Endothelial cell of umbilical vein (primary cell): Measurements from ENCODE around the gene OR51A2. TPM values are rescaled to one million over a fixed set of nuclear protein-coding genes. Genes with fewer than 3 reads are reported as not detected.

Experiments used
- BruUV-seq: library from RNA; stranded (reverse); fragments of 400-500 nt; replicated peaks from 2 replicates; lab custom pipeline; 2021; lab: Mats Ljungman, UMichigan
- CTCF ChIA-PET: fragments of 300-600, 350-600 bp; sonication (Branson Sonifier 250); formaldehyde crosslinking; loops from one replicate; lab custom pipeline; 2021; ENCODE audit warnings: antibody characterized with exemption, inconsistent platforms; lab: Charles Lee
- POLR2A ChIA-PET: fragments of 300-600, 350-600 bp; sonication (Branson Sonifier 250); formaldehyde crosslinking; loops from one replicate; lab custom pipeline; 2021; ENCODE audit warnings: antibody characterized with exemption, inconsistent platforms; lab: Charles Lee
- DNase-seq: peaks from one replicate; pipeline ENCODE4 v3.0.0-alpha.2; 2011; ENCODE audit warnings: low read depth, low spot score
- FAIRE-seq: peaks from 2 replicates; lab custom pipeline; 2011; peaks lifted over from hg19 to GRCh38; lab: Jason Lieb, UNC
- H2AFZ ChIP-seq: 2 replicates; pipeline ENCODE4 v1.6.0; 2012; ENCODE audit warnings: low read depth, low read length, control low read depth, inconsistent platforms
- H3K27ac ChIP-seq: 2 replicates; pipeline ENCODE4 v1.5.1; 2011; ENCODE audit warnings: low read depth, mild to moderate bottlenecking, control low read depth, low read length, moderate library complexity; ENCODE audit not compliant: insufficient read depth
- H3K27me3 ChIP-seq, 2 experiments: 2 replicates each; pipeline versions ENCODE4 v1.6.0 to v1.6.1; 2011; ENCODE audit warnings: low read length in 2 of 2, mixed read lengths in 1 of 2; ENCODE audit not compliant: control insufficient read depth in 2 of 2, insufficient read depth in 2 of 2
- H3K36me3 ChIP-seq, 2 experiments: 2 replicates in 1 of 2; 3 replicates in 1 of 2; pipeline ENCODE4 v1.5.1; 2011; ENCODE audit warnings: low read length in 2 of 2, mild to moderate bottlenecking in 1 of 2, moderate library complexity in 1 of 2; ENCODE audit not compliant: control insufficient read depth in 2 of 2, insufficient read depth in 2 of 2; ENCODE audit errors: extremely low read depth in 1 of 2
- H3K4me1 ChIP-seq: 3 replicates; pipeline ENCODE4 v1.5.1; 2011; ENCODE audit warnings: mild to moderate bottlenecking, low read length; ENCODE audit not compliant: control insufficient read depth, insufficient read depth; ENCODE audit errors: extremely low read depth
- H3K4me2 ChIP-seq: 2 replicates; pipeline ENCODE4 v1.6.1; 2011; ENCODE audit warnings: low read length, control low read depth, mixed read lengths; ENCODE audit not compliant: insufficient read depth
- H3K4me3 ChIP-seq, 3 experiments: fragments of 200-600 bp in 1 of 3; sonication (generic), shearing (Covaris generic) in 1 of 3; replicated peaks in 1 of 3; 2 replicates each; pipeline ENCODE4 v1.5.1; 2011 to 2016; ENCODE audit warnings: control low read depth in 3 of 3, low read length in 3 of 3, mild to moderate bottlenecking in 2 of 3, inconsistent platforms in 1 of 3, low read depth in 1 of 3, moderate library complexity in 1 of 3; ENCODE audit not compliant: insufficient read depth in 1 of 3
- H3K79me2 ChIP-seq: 2 replicates; pipeline ENCODE4 v1.6.0; 2012; ENCODE audit warnings: low read length, inconsistent platforms; ENCODE audit not compliant: control insufficient read depth, insufficient read depth
- H3K9ac ChIP-seq: replicated peaks from 2 replicates; pipeline ENCODE3; 2011; ENCODE audit warnings: low read length, control low read depth; ENCODE audit not compliant: insufficient read depth; ENCODE audit errors: extremely low read depth
- H3K9me1 ChIP-seq: replicated peaks from 3 replicates; pipeline ENCODE4 v1.6.0; 2011; ENCODE audit warnings: mild to moderate bottlenecking, low read length; ENCODE audit not compliant: control insufficient read depth, insufficient read depth; ENCODE audit errors: extremely low read depth
- H3K9me3 ChIP-seq: replicated peaks from 2 replicates; pipeline ENCODE4 v1.5.1; 2012; ENCODE audit warnings: low read length, inconsistent platforms; ENCODE audit not compliant: control insufficient read depth, insufficient read depth
- H4K20me1 ChIP-seq: replicated peaks from 2 replicates; pipeline ENCODE3; 2011; ENCODE audit warnings: mild to moderate bottlenecking, low read length; ENCODE audit not compliant: control insufficient read depth, insufficient read depth; ENCODE audit errors: extremely low read depth
- EZH2 ChIP-seq: IDR thresholded peaks from 2 replicates; pipeline ENCODE4 v1.6.1; 2012; ENCODE audit warnings: borderline replicate concordance, low read depth, mild to moderate bottlenecking, moderate library complexity, low read length, inconsistent platforms; ENCODE audit not compliant: severe bottlenecking
- FOS ChIP-seq: IDR thresholded peaks from 2 replicates; pipeline ENCODE4 v1.6.1; 2011; ENCODE audit warnings: mild to moderate bottlenecking, low read length, moderate library complexity, borderline replicate concordance; ENCODE audit not compliant: insufficient read depth
- GATA2 ChIP-seq: IDR thresholded peaks from 2 replicates; pipeline ENCODE4 v1.7.0; 2011; ENCODE audit warnings: low read depth, mild to moderate bottlenecking, moderate library complexity, mixed read lengths, low read length; ENCODE audit not compliant: insufficient read length, insufficient read depth
- JUN ChIP-seq: IDR thresholded peaks from 2 replicates; pipeline ENCODE4 v1.6.1; 2011; ENCODE audit warnings: borderline replicate concordance, low read depth; ENCODE audit not compliant: insufficient read length, insufficient read depth
- MYC ChIP-seq: IDR thresholded peaks from one replicate; pipeline ENCODE4 v1.6.1; 2011; ENCODE audit warnings: mild to moderate bottlenecking, low read depth, low read length
- POLR2A ChIP-seq: IDR thresholded peaks from 2 replicates; pipeline ENCODE4 v1.6.1; 2012; ENCODE audit warnings: low read depth, mild to moderate bottlenecking, control low read depth, low read length
- POLR2AphosphoS5 ChIP-seq: IDR thresholded peaks from 2 replicates; pipeline ENCODE4 v1.6.1; 2012; ENCODE audit warnings: low read depth, mild to moderate bottlenecking, control low read depth, low read length, moderate library complexity; ENCODE audit not compliant: insufficient read depth
- dilution Hi-C: fragments of 300-500 bp; cut with MboI; formaldehyde crosslinking; loops from one replicate; pipeline ENCODE4 v1.15.0; 2019; ENCODE audit warnings: low sequenced_read_pairs; ENCODE audit not compliant: extremely low pct_ligation_motif_present
- intact Hi-C: fragments of 100-400 bp; cut with micrococcal nuclease; formaldehyde crosslinking; loops from one replicate; pipeline ENCODE4 v1.10.0; 2022
- polyA plus RNA-seq, 4 experiments: library from polyadenylated mRNA; depleted of rRNA in 3 of 4; stranded (reverse) in 3 of 4; unstranded in 1 of 4; fragments of >200 nt; gene quantifications; 2 replicates each; pipeline versions ENCODE4 v1.2.1 to v1.2.3, GENCODE V29; 2011 to 2012; ENCODE audit warnings: missing spikeins in 1 of 4
- total RNA-seq: library from RNA; stranded (reverse); gene quantifications from 2 replicates; pipeline ENCODE4 v1.2.3, GENCODE V29; 2021
- TF ChIP-seq, protein P1 (sequence below), 2 donors: IDR thresholded peaks; 1 replicate in 1 of 2; 2 replicates in 1 of 2; pipeline ENCODE4 v1.5.1; 2011; ENCODE audit warnings: low read length in 2 of 2, mild to moderate bottlenecking in 2 of 2, moderate library complexity in 2 of 2, control low read depth in 1 of 2, inconsistent platforms in 1 of 2, low read depth in 1 of 2; ENCODE audit not compliant: insufficient read depth in 1 of 2; ENCODE audit errors: extremely low read depth in 1 of 2
- TF ChIP-seq, protein P2 (sequence below): IDR thresholded peaks from 2 replicates; pipeline ENCODE4 v1.6.1; 2011; ENCODE audit not compliant: insufficient read depth, insufficient read length

The OR51A2 gene
- total and polyA plus RNA-seq, 2 donors (not counting 3 experiments of a cell fraction or from before 2014, with no cell fraction given), result not detected

DNA sequence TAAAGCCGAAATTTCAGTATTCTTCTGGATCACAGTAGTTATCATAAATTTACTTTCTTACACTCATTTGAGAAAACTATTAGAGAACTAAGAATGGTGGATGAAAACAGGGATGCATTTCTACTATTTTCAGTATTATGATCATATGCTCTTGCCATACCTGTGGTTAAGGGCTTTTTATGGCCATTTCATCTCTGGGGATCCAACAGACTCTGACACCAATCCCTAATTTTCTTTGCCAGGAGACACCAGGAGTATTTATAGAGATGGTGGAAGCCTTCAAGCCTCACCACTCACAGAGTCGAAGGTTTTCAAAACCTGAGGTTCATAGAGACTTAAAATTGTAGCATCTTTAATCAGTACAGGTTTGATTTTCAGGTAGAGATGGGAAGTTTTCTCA lies 39.0 kb upstream of the OR51A2 start, which contains the start of gene OR51L1:
Gene OR51L1, plus strand, starts transcription at position 301 of the 400 bp plus-strand sequence. CDS start 4,132 bp downstream, outside the sequence.
- ChIA-PET CTCF (no interaction called here), POLR2A (no interaction called here)
- intact Hi-C loops, result no loop called here
- Histone ChIP-seq H3K9ac (no peak within 1 kb of the TSS), H3K27ac (no peak within 1 kb of the TSS), H3K4me3 (no peak within 1 kb of the TSS), H3K27me3 (no peaks in the 10 kb centered on the region), H3K4me1 (no peaks in the 10 kb centered on the region), H4K20me1 (no peaks in the 10 kb centered on the region), H3K36me3 (no peaks in the 10 kb centered on the region), H3K9me1 (no peaks in the 10 kb centered on the region), H2AFZ (no peak within 1 kb of the TSS), H3K4me2 (no peak within 1 kb of the TSS), H3K9me3 (no peaks in the 10 kb centered on the region), H3K79me2 (no peaks in the 10 kb centered on the region)
- no peak for DNase-seq
- TF ChIP-seq POLR2AphosphoS5, result no peak
- TF ChIP-seq, protein P1, sequence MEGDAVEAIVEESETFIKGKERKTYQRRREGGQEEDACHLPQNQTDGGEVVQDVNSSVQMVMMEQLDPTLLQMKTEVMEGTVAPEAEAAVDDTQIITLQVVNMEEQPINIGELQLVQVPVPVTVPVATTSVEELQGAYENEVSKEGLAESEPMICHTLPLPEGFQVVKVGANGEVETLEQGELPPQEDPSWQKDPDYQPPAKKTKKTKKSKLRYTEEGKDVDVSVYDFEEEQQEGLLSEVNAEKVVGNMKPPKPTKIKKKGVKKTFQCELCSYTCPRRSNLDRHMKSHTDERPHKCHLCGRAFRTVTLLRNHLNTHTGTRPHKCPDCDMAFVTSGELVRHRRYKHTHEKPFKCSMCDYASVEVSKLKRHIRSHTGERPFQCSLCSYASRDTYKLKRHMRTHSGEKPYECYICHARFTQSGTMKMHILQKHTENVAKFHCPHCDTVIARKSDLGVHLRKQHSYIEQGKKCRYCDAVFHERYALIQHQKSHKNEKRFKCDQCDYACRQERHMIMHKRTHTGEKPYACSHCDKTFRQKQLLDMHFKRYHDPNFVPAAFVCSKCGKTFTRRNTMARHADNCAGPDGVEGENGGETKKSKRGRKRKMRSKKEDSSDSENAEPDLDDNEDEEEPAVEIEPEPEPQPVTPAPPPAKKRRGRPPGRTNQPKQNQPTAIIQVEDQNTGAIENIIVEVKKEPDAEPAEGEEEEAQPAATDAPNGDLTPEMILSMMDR (IDR thresholded peaks at IDR 0.05; ENCODE audit: extremely low read depth in 1 of 2, insufficient read depth in 1 of 2, low read depth in 1 of 2, low read length in 2 of 2), result no peak
- no peak for TF ChIP-seq FOS
- no peak for TF ChIP-seq MYC
- TF ChIP-seq, protein P2, sequence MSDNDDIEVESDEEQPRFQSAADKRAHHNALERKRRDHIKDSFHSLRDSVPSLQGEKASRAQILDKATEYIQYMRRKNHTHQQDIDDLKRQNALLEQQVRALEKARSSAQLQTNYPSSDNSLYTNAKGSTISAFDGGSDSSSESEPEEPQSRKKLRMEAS, result no peak
- dilution Hi-C loops, result no loop called here
- FAIRE-seq, result no peak
- no TSS peak for BruUV-seq

DNA sequence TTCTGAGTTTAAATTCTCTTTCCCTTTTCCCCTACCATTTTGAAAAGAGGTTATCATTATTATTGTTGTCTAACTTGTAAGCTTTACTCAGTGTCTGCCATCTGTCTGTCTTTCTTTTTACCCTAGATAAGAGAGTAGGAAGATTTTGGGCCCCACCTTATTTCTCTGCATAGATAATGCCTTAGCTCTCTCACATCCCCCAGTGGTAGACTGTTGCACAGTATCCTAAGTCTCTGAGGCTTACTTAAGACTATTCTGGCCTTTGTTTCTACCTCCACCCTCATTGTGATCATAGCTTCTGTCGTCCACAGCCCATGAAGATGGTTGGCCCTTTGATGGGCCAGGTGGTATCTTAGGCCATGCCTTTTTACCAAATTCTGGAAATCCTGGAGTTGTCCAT lies 35.5 kb upstream of the OR51A2 start:
- intact Hi-C loops, result no loop called here
- FAIRE-seq, result no peak
- POLR2A ChIA-PET, result no interaction called here

More for the DNA sequence above, 35.5 kb upstream of the OR51A2 start:
- H3K4me2 ChIP-seq, result no peak overlapping the region
- H2AFZ ChIP-seq, result no peak overlapping the region
- CTCF ChIA-PET, result no interaction called here
- no peak overlapping the region for H3K27ac ChIP-seq
- no peaks in the 10 kb centered on the region for H3K79me2 ChIP-seq
- dilution Hi-C loops, result no loop called here
- DNase-seq, result no peak
- H3K4me3 ChIP-seq, result no peak overlapping the region
- no peaks in the 10 kb centered on the region for H3K9me3 ChIP-seq
- H3K27me3 ChIP-seq, result no peaks in the 10 kb centered on the region
- no peaks in the 10 kb centered on the region for H3K36me3 ChIP-seq
- no peaks in the 10 kb centered on the region for H3K4me1 ChIP-seq
- BruUV-seq, result no TSS peak
- no peaks in the 10 kb centered on the region for H4K20me1 ChIP-seq
- TF ChIP-seq JUN, result no peak
- TF ChIP-seq MYC, result no peak
- no peak for TF ChIP-seq GATA2
- TF ChIP-seq, protein P2, result no peak
- TF ChIP-seq POLR2A, result no peak
- TF ChIP-seq, protein P1 (IDR thresholded peaks at IDR 0.05; ENCODE audit: extremely low read depth in 1 of 2, insufficient read depth in 1 of 2, low read depth in 1 of 2, low read length in 2 of 2), result no peak
- TF ChIP-seq FOS, result no peak
- no peak for TF ChIP-seq EZH2
- TF ChIP-seq POLR2AphosphoS5, result no peak
- H3K9ac ChIP-seq, result no peak overlapping the region
- no peaks in the 10 kb centered on the region for H3K9me1 ChIP-seq
